ENCODE measurements around the gene UQCRH. TPM values are rescaled to one million over a fixed set of nuclear protein-coding genes. Genes with fewer than 3 reads are reported as not detected.

Gene UQCRH
- total and polyA plus RNA-seq, 2 of the 13 experiments (the other 11 are each of a cell fraction or from before 2014, with no cell fraction given), result 548 to 556 TPM

- TF ChIP-seq, protein P1, sequence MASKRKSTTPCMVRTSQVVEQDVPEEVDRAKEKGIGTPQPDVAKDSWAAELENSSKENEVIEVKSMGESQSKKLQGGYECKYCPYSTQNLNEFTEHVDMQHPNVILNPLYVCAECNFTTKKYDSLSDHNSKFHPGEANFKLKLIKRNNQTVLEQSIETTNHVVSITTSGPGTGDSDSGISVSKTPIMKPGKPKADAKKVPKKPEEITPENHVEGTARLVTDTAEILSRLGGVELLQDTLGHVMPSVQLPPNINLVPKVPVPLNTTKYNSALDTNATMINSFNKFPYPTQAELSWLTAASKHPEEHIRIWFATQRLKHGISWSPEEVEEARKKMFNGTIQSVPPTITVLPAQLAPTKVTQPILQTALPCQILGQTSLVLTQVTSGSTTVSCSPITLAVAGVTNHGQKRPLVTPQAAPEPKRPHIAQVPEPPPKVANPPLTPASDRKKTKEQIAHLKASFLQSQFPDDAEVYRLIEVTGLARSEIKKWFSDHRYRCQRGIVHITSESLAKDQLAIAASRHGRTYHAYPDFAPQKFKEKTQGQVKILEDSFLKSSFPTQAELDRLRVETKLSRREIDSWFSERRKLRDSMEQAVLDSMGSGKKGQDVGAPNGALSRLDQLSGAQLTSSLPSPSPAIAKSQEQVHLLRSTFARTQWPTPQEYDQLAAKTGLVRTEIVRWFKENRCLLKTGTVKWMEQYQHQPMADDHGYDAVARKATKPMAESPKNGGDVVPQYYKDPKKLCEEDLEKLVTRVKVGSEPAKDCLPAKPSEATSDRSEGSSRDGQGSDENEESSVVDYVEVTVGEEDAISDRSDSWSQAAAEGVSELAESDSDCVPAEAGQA (IDR thresholded peaks at IDR 0.05; ENCODE audit: low read depth), result no peak
- TF ChIP-seq, protein P1 (CRISPR knock-in tag; IDR thresholded peaks at IDR 0.05; ENCODE audit: borderline replicate concordance), result 0 out of 2 replicates have a peak, but pooled peaks have one; percentile 49
- TF ChIP-seq ZNF224 (CRISPR knock-in tag; IDR thresholded peaks at IDR 0.05) (0 out of 2 replicates have a peak, but pooled peaks have one; percentile 29), U2AF1 (optimal IDR thresholded peaks at IDR 0.05; ENCODE audit: low read depth, low read length) (peak; percentile 51), ZSCAN21 (CRISPR knock-in tag; IDR thresholded peaks at IDR 0.05; ENCODE audit: borderline replicate concordance) (0 out of 2 replicates have a peak, but pooled peaks have one; percentile 44), ZNF431 (CRISPR knock-in tag; IDR thresholded peaks at IDR 0.05; ENCODE audit: borderline replicate concordance, low read depth) (0 out of 2 replicates have a peak, but pooled peaks have one; percentile 22), POLR2G (IDR thresholded peaks at IDR 0.05; ENCODE audit: low read depth, low read length) (peak; percentile 46; the same call in 1 of the 2 replicates), ZNF333 (CRISPR knock-in tag; IDR thresholded peaks at IDR 0.05; ENCODE audit: borderline replicate concordance) (peak; percentile 24; the same call in 1 of the 2 replicates), ELF4 (CRISPR knock-in tag; IDR thresholded peaks at IDR 0.05; ENCODE audit: borderline replicate concordance) (peak; percentile 85), MTF2 (CRISPR knock-in tag; IDR thresholded peaks at IDR 0.05; ENCODE audit: borderline replicate concordance) (no peak; the same call in 1 of the 2 replicates), MTF1 (CRISPR knock-in tag; IDR thresholded peaks at IDR 0.05) (0 out of 2 replicates have a peak, but pooled peaks have one; percentile 22), SRY (CRISPR knock-in tag; IDR thresholded peaks at IDR 0.05) (peak; percentile 74; the same call in 1 of the 2 replicates), ZMAT3 (CRISPR knock-in tag; conservative IDR thresholded peaks at IDR 0.05) (peak; percentile 58), ZFX (CRISPR knock-in tag; IDR thresholded peaks at IDR 0.05; ENCODE audit: low read depth) (peak; percentile 96), NR2F2 (IDR thresholded peaks at IDR 0.05; ENCODE audit: borderline replicate concordance, low read depth) (peak; percentile 13; the same call in 1 of the 2 replicates), GABPB1 (CRISPR knock-in tag; IDR thresholded peaks at IDR 0.05) (peak; percentile 31; the same call in 1 of the 2 replicates), ZBTB37 (CRISPR knock-in tag; IDR thresholded peaks at IDR 0.05) (peak; percentile 74; the same call in 1 of the 2 replicates), MEIS2 (CRISPR knock-in tag; IDR thresholded peaks at IDR 0.05) (no peak)
- TF ChIP-seq, protein P2, sequence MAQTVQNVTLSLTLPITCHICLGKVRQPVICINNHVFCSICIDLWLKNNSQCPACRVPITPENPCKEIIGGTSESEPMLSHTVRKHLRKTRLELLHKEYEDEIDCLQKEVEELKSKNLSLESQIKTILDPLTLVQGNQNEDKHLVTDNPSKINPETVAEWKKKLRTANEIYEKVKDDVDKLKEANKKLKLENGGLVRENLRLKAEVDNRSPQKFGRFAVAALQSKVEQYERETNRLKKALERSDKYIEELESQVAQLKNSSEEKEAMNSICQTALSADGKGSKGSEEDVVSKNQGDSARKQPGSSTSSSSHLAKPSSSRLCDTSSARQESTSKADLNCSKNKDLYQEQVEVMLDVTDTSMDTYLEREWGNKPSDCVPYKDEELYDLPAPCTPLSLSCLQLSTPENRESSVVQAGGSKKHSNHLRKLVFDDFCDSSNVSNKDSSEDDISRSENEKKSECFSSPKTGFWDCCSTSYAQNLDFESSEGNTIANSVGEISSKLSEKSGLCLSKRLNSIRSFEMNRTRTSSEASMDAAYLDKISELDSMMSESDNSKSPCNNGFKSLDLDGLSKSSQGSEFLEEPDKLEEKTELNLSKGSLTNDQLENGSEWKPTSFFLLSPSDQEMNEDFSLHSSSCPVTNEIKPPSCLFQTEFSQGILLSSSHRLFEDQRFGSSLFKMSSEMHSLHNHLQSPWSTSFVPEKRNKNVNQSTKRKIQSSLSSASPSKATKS (CRISPR knock-in tag; IDR thresholded peaks at IDR 0.05), result 0 out of 2 replicates have a peak, but pooled peaks have one; percentile 64
Measured at GRCh38 chr1:46301808-46302640, 1.5 kb upstream of the UQCRH start (continued).

Data from HepG2 (cell line).